GM19238 (cell line): ENCODE results near the gene BPTF.
A peak's percentile ranks its signal among the peaks of the same experiment; 100 is the strongest.
"Not testable (repeated sequence)": the region's sequence is repeated elsewhere in the genome, so short reads cannot be mapped to it uniquely, and the experiment has no call there.

Source experiments
- DNase-seq: peaks from one replicate; pipeline ENCODE4 v3.0.0; 2011; ENCODE audit warnings: low spot score; ENCODE audit not compliant: insufficient read length

The BPTF gene

GRCh38 chr17:68013385-68013784 is 188.1 kb downstream of the BPTF start:
- no peak for DNase-seq

GRCh38 chr17:68015081-68015723 is 189.9 kb downstream of the BPTF start:
- no peak for DNase-seq

DNA sequence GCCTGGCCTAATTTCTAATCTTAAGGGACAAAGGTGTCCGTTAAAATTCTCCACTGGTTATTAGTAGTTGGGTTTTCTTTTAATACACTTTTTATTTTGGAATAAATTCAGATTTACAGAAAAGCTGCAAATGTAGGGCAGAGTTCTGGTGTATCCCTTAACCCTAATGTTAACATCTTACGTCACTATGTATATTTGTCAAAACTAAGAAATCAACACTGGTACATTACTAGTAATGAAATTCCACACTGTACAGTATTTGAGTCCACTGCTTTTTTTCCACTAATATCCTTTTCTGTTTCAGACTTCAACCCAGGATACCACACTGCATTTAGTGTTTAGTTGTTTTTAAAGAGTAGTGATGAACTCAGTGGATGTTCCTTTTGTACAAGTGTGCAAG is 191.5 kb downstream of the BPTF start:
- DNase-seq = no peak

DNA sequence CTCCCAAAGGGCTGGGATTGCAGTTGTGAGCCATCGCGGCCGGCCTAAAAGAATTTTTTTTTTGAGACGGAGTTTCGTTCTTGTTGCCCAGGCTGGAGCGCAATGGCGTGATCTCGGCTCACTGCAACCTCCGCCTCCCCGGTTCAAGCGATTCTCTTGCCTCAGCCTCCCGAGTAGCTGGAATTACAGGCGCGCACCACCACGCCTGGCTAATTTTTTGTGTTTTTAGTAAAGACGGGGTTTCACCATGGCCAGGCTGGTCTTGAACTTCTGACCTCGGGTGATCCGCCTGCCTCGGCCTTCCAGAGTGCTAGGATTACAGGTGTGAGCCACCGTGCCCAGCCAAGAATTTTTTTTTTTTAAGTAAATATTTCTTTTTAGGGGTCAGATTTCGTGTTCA is 193.2 kb downstream of the BPTF start:
- not testable (repeated sequence) for DNase-seq

DNA sequence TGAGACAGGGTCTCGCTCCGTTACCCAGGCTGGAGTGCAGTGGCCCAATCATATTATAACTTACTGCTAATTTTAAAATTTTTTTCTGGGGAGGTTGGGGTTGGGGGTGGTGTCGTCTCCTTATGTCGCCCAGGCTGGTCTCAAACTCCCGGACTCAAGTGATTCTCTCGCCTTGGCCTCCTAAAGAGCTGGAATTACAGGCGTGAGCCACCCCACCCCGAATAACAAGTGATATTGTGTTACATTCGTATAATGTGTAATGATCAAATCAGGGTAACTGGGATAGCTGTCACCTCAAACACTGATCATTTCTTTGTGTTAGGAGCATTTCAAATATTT is 194.0 kb downstream of the BPTF start:
- DNase-seq = no peak

DNA sequence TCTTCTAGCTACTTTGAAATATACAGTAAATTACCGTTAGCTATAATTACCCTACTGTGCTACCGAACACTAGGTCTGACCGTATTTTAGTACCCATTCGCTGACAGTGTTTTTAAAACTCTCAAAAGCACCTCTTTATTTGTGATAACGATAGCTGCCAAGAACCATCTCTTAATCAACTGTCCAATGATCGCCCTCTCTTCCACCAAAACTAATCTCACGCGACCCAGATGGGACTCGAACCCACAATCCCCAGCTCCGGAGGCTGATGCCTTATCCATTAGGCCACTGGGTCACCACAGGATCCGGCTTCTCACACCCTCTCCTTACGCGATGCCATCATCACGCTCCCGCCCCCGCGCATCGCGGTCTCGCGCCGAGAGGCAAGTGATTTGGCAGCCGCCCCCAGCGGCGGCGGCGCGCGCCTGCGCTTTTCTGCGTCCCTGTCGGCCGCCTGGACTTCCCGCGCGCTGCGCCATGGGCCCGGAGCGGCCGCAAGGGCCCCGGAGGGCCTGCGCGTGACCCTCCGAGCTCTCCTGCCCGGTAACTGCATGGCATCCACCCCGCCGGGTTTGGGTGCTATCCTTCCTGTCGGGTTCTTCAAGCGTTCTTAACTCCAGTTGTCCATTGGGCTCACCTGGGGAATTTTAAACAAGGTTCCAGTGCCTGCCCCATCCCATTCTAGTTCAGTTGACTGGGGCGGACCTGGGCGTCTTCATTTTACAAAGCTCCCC is 194.5 kb downstream of the BPTF start:
- DNase-seq = peak; percentile 95

- DNase-seq = no peak
Observed at GRCh38 chr17:68020409-68020756, 195.1 kb downstream of the BPTF start.

- DNase-seq = not testable (repeated sequence)
Observed at GRCh38 chr17:68020791-68021190, 195.5 kb downstream of the BPTF start.

DNA sequence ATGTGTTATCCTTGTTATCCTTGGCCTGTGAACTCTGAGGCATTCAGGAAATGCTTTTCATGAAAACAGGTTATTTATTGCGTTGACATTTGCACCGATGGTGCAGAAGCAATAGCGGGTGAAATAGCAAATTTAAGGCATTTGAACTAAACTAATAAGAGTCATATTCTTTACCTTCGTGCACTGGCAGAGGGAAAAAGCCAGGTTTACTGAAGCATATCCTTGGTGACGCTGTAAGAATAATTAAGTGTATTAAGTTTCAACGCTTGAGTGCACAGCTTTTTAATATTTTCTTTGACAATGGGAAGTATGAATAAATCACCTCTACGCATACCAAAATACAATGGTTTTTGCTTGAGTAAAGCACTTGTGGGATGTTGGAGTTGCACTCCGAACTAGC is 196.7 kb downstream of the BPTF start:
- no peak for DNase-seq

DNA sequence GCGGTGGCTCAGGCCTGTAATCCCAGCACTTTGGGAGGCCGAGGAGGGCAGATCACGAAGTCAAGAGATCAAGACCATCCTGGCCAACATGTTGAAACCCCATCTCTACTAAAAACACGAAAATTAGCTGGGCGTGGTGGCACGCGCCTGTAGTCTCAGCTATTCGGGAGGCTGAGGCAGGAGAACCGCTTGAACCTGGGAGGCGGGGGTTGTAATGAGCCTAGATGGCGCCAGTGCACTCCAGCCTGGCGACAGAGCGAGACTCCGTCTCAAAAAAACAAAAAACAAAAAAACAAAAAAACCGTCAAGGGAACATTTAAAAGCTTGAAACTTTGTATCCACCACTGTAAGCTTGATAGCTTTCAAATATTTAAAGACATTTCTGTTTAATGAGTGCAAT is 197.2 kb downstream of the BPTF start:
- not testable (repeated sequence) for DNase-seq

- no peak for DNase-seq
Observed at GRCh38 chr17:68029512-68030215, 204.4 kb downstream of the BPTF start.
